Stimulated activated memory B cell treated with anti-CD40 and anti-IgM and Interleukin-4, amounts not matched to agents 10 μg/mL and 1 μg/mL and 100 μg/mL, for 72 hours (primary cell): Measurements from ENCODE around the gene PRKRA.

Source experiments
- ATAC-seq: fragments of 150-1000 bp; cut with Tn5 transposase; 2 replicates; pipeline ENCODE4 v1.10.0; 2021
- H3K27ac Mint-ChIP-seq: one replicate; pipeline ENCODE4 v1.8.0; 2022; ENCODE audit warnings: mild to moderate bottlenecking, mixed read lengths
- H3K27me3 Mint-ChIP-seq: one replicate; pipeline ENCODE4 v1.8.0; 2022; ENCODE audit warnings: mixed read lengths
- H3K36me3 Mint-ChIP-seq: one replicate; pipeline ENCODE4 v1.8.0; 2022; ENCODE audit warnings: mixed read lengths
- H3K4me1 Mint-ChIP-seq: one replicate; pipeline ENCODE4 v1.8.0; 2022; ENCODE audit warnings: mixed read lengths
- H3K4me3 Mint-ChIP-seq: one replicate; pipeline ENCODE4 v1.8.0; 2022; ENCODE audit warnings: mild to moderate bottlenecking, moderate library complexity, mixed read lengths
- H3K9me3 Mint-ChIP-seq: one replicate; pipeline ENCODE4 v1.8.0; 2022; ENCODE audit warnings: mixed read lengths

Gene PRKRA

DNA sequence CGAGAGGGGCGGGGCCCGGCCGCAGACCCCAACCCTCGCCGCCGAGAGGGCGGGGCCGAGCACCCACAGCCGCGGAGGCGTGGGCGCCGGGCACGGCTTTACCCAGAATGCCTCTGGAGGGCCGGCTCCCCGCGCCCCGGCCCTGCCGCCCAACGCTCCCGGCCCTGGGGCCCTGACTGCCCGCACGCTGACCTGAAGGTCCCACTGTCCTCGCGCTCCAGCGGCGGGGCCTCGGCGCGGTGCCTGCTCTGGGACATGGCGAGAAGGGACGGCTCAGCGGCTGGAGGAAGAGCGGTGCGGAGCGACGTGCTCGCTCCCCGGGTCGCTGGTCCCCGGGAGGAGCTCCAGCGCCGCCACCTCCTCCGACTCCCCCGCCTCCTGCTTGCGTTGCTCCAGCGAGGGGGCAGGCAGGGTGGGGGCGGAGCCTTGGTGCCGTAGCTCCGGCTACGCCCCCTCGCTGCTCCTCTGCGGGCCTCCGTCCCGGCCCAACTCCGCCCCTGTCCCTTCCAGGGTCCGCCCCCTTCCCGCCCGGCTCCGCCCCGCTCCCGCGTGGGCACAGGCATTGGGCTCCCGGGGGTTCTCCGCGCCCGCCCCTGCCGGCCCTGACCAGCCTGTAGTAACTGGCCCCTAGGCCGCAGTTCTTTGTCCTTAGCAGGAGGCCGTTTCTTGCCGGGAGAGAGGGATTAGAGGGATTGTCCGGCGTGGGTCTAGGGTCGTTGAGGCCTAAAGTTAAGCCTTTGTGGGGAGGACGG is at the start of gene PRKRA, which contains the start of gene PJVK:
TSS of gene PRKRA (minus strand) at position 402 of the 752 bp plus-strand sequence. CDS start at position 257, 145 bp downstream.
TSS of gene PJVK (plus strand) at position 605 of the 752 bp plus-strand sequence. CDS start 2,032 bp downstream, outside the sequence.
- Mint-ChIP-seq H3K9me3 (no peaks in the 10 kb centered on the region), H3K27me3 (no peaks in the 10 kb centered on the region), H3K4me1 (peaks cover 32% of the 10 kb centered on the region), H3K4me3 (peak within 1 kb of the TSS; percentile 93), H3K27ac (peak within 1 kb of the TSS; percentile 91), H3K36me3 (peaks cover 13% of the 10 kb centered on the region)
- peak; percentile 97 for ATAC-seq

DNA sequence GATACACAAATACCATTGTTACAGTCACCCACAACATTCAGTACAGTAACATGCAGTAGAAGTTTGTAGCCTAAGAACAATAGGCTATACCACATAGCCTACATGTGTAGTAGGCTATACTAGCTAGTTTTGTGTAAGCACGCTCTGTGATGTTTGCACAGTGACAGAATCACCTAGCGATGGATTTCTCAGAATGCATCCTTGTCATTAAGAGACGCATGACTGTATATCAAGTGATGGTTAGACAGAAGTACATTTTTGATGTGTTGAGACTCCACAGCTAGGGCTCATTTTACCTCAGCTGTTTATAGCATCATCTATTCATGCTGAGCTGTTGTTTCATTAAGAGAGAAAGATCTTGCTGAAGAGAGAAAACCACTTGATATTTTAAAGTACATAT is 48.7 kb upstream of the PRKRA start:
- Mint-ChIP-seq H3K4me1 (no peaks in the 10 kb centered on the region), H3K9me3 (no peaks in the 10 kb centered on the region), H3K27me3 (no peaks in the 10 kb centered on the region), H3K4me3 (no peak overlapping the region), H3K27ac (no peak overlapping the region), H3K36me3 (peaks cover 37% of the 10 kb centered on the region)
- ATAC-seq, result no peak

DNA sequence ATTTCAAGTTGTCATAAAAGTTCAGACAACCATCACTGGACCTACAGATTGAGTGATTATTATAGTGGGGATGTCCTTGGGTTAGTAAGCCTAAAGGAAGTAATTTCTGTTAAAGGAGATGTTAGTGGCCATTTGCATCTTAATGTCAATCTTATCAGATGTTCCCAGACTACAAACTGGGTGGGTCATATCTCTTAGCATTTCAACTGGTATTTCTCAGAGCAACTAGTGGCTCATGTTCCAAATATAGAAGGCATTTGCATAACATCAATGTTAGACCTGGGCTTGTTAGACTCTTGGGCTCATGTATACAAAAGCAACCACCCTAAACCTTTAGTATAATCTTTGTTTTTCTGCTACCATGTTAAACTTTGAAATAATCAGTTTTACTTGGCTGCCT is 47.2 kb upstream of the PRKRA start:
- peaks cover 47% of the 10 kb centered on the region for H3K36me3 Mint-ChIP-seq
- no peak overlapping the region for H3K27ac Mint-ChIP-seq
- ATAC-seq, result no peak

DNA sequence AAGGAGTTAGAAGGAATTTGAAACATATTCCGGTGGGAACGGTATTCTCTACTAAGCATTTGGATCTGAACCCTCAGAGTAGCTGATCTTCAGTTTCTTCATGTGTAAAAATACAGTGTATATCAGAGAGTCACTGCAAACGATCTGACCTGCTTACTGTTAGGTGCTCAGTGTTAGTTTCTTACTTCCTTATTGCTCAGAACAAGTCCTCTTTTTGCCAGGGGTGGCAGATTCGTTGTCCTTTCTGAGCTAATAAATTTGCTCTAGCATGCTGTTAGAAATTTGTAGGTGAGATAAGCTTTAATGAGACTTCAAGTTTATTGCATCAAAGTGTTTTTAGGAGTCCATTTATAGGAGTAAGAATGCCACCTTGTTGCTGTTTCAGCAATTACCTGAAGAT is 45.1 kb upstream of the PRKRA start:
- no peak for ATAC-seq
- H3K27ac Mint-ChIP-seq, result no peak overlapping the region
- no peaks in the 10 kb centered on the region for H3K4me1 Mint-ChIP-seq
- H3K9me3 Mint-ChIP-seq, result no peaks in the 10 kb centered on the region
- no peak overlapping the region for H3K4me3 Mint-ChIP-seq
- H3K36me3 Mint-ChIP-seq, result peaks cover 50% of the 10 kb centered on the region
- H3K27me3 Mint-ChIP-seq, result no peaks in the 10 kb centered on the region

More for the DNA sequence above, 47.2 kb upstream of the PRKRA start:
- Mint-ChIP-seq H3K4me1 (no peaks in the 10 kb centered on the region), H3K9me3 (no peaks in the 10 kb centered on the region), H3K4me3 (no peak overlapping the region), H3K27me3 (no peaks in the 10 kb centered on the region)

- H3K9me3 Mint-ChIP-seq, result no peaks in the 10 kb centered on the region
- H3K4me3 Mint-ChIP-seq, result no peak overlapping the region
- H3K36me3 Mint-ChIP-seq, result peaks cover 76% of the 10 kb centered on the region
- H3K27ac Mint-ChIP-seq, result no peak overlapping the region
- H3K4me1 Mint-ChIP-seq, result peaks cover 25% of the 10 kb centered on the region
- no peak for ATAC-seq
- no peaks in the 10 kb centered on the region for H3K27me3 Mint-ChIP-seq
These were observed 40.6 kb upstream of the PRKRA start for GRCh38 chr2:178491612-178492011.

GRCh38 chr2:178485356-178485755 is 34.4 kb upstream of the PRKRA start:
- no peak overlapping the region for H3K27ac Mint-ChIP-seq
- H3K36me3 Mint-ChIP-seq, result peaks cover 49% of the 10 kb centered on the region
- no peaks in the 10 kb centered on the region for H3K27me3 Mint-ChIP-seq
- no peaks in the 10 kb centered on the region for H3K9me3 Mint-ChIP-seq
- ATAC-seq, result no peak
- H3K4me3 Mint-ChIP-seq, result no peak overlapping the region
- H3K4me1 Mint-ChIP-seq, result peaks cover 50% of the 10 kb centered on the region

DNA sequence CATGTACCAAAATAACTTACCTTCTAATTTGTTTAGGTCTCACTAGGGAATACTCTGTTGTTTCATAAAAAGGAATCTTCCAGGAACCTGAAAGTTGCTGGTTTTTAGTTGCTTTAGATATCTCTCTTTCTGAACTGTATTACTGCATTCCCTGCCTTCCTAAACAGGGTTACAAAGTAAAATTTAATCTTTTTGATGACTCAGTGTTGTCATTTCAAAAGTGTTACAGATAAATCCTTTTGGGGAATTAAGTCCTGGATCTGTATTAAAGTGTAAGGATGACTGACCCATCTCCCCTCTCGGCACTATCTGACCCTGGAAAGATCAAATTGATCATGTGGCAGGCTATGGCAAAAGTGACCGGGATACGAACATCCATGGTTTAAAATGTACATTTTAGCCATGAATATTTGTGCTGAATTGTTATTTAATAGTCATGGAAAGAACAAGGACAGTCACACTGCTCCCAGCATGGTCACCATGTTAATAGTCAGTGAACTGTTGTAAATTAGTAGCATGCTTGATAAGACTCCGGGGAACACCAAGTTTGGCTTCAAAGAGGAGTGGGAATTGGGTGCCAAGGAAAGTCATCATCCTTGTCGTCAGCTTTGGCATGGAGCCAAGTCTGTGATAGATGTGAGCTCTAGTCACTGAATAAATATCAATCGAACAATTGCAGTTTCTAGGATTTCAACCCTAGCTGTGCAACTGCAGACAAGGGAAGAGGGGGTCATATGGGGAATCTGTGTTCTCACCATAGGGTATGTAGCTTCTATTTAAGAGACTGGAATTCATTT is 33.5 kb upstream of the PRKRA start:
- no peaks in the 10 kb centered on the region for H3K27me3 Mint-ChIP-seq
- no peak for ATAC-seq
- peaks cover 47% of the 10 kb centered on the region for H3K4me1 Mint-ChIP-seq

GRCh38 chr2:178482437-178482836 is 31.5 kb upstream of the PRKRA start:
- no peaks in the 10 kb centered on the region for H3K9me3 Mint-ChIP-seq
- H3K4me3 Mint-ChIP-seq, result peak overlapping the region; percentile 97
- peak overlapping the region; percentile 40 for H3K27ac Mint-ChIP-seq
- no peaks in the 10 kb centered on the region for H3K27me3 Mint-ChIP-seq
- ATAC-seq, result no peak
- peaks cover 46% of the 10 kb centered on the region for H3K4me1 Mint-ChIP-seq
- H3K36me3 Mint-ChIP-seq, result peaks cover 22% of the 10 kb centered on the region

More for the DNA sequence above, 33.5 kb upstream of the PRKRA start:
- Mint-ChIP-seq H3K4me3 (no peak overlapping the region), H3K36me3 (peaks cover 40% of the 10 kb centered on the region), H3K9me3 (no peaks in the 10 kb centered on the region), H3K27ac (no peak overlapping the region)

GRCh38 chr2:178480227-178481181 is 29.5 kb upstream of the PRKRA start, which contains the start of gene PLEKHA3:
Gene PLEKHA3, plus strand, starts transcription at chr2:178480457. Its CDS starts 413 bp downstream, at chr2:178480870.
- Mint-ChIP-seq H3K9me3 (no peaks in the 10 kb centered on the region), H3K27ac (peak within 1 kb of the TSS; percentile 97), H3K4me1 (peaks cover 38% of the 10 kb centered on the region), H3K27me3 (no peaks in the 10 kb centered on the region), H3K36me3 (peaks cover 3% of the 10 kb centered on the region), H3K4me3 (peak within 1 kb of the TSS; percentile 97)
- ATAC-seq, result peak; percentile 90

GRCh38 chr2:178479758-178480226 is 28.8 kb upstream of the PRKRA start:
- Mint-ChIP-seq H3K36me3 (no peaks in the 10 kb centered on the region), H3K4me1 (peaks cover 38% of the 10 kb centered on the region), H3K9me3 (no peaks in the 10 kb centered on the region), H3K27ac (peak overlapping the region; percentile 97), H3K27me3 (no peaks in the 10 kb centered on the region), H3K4me3 (peak overlapping the region; percentile 97)
- ATAC-seq, result no peak

- ATAC-seq, result no peak
- Mint-ChIP-seq H3K4me3 (peak overlapping the region; percentile 97), H3K4me1 (peaks cover 34% of the 10 kb centered on the region), H3K27ac (peak overlapping the region; percentile 97), H3K9me3 (no peaks in the 10 kb centered on the region), H3K27me3 (no peaks in the 10 kb centered on the region), H3K36me3 (no peaks in the 10 kb centered on the region)
These were observed 28.3 kb upstream of the PRKRA start for GRCh38 chr2:178479275-178479616.

DNA sequence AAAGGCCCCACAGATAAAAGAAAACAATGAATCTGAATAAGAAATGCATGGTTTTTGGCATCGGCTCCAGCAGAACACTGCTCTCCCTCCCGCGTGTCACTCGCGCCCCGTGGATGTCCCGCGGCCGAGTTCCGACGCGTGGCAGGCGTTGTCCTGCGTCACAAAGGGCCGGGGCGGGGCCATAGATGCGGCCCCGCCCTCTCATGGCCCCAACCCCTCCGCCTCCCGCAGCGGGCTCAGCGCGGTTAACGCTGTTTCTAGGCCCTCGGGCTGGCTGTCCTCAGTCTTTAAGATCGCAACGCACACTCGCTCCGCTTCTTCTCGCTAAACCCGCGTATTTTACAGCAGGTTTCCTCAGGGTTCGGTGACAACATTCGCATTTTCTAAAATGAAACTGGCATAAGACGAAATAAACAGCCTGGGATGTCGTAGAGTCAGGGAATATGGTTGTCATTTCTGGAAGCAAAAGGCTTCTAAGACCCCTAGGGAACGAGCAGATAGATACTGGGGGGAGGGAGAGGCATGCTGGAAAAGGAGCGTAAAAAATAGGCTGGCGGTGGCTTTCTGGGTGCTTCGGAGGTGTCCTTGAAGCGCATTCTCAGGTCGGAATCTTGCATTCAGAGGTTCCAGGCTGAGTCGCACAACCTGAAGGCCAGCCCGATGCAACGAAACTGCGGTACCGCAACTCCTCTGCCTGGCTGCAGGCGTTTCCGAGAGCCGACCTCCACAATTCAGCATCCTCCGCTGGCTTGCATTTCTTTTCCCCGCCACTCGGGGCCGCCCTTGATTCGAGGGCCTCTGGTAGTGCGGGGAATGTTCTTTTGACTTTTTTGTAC is 27.7 kb upstream of the PRKRA start, which contains the start of gene FKBP7:
TSS of gene FKBP7 (minus strand) at position 162 of the 836 bp plus-strand sequence. CDS start at position 61, 101 bp downstream.
- Mint-ChIP-seq H3K27me3 (no peaks in the 10 kb centered on the region), H3K4me1 (peaks cover 34% of the 10 kb centered on the region), H3K9me3 (no peaks in the 10 kb centered on the region)

GRCh38 chr2:178478130-178478438 is 27.1 kb upstream of the PRKRA start:
- Mint-ChIP-seq H3K27ac (peak overlapping the region; percentile 97), H3K27me3 (no peaks in the 10 kb centered on the region), H3K9me3 (no peaks in the 10 kb centered on the region), H3K4me1 (peaks cover 34% of the 10 kb centered on the region), H3K4me3 (peak overlapping the region; percentile 97), H3K36me3 (no peaks in the 10 kb centered on the region)
- ATAC-seq, result no peak

More for the DNA sequence above, 27.7 kb upstream of the PRKRA start, which contains the start of gene FKBP7:
- Mint-ChIP-seq H3K27ac (peak within 1 kb of the TSS; percentile 97), H3K4me3 (peak within 1 kb of the TSS; percentile 97), H3K36me3 (no peaks in the 10 kb centered on the region)
- peak; percentile 87 for ATAC-seq
